Common myeloid progenitor, CD34-positive (primary cell): ENCODE data around the gene NAT10.

Source experiments
- CTCF ChIA-PET: fragments of 350-600 bp; sonication (Branson Sonifier 250); formaldehyde crosslinking; loops from one replicate; lab custom pipeline; 2021; ENCODE audit warnings: antibody characterized with exemption; lab: Charles Lee
- POLR2A ChIA-PET: fragments of 350-600 bp; sonication (Branson Sonifier 250); formaldehyde crosslinking; loops from one replicate; lab custom pipeline; 2021; ENCODE audit warnings: antibody characterized with exemption; lab: Charles Lee
- DNase-seq, 3 donors: peaks; one replicate each; pipeline versions ENCODE4 v3.0.0 to v3.0.0-alpha.2; 2013
- H3K27ac ChIP-seq, 2 experiments: 1 replicate in 1 of 2; 2 replicates in 1 of 2; pipeline ENCODE4 v1.7.0; 2013; ENCODE audit warnings: inconsistent platforms in 2 of 2, low read length in 2 of 2, mild to moderate bottlenecking in 2 of 2, low read depth in 1 of 2, moderate library complexity in 1 of 2; ENCODE audit not compliant: severe bottlenecking in 2 of 2, insufficient read depth in 1 of 2, poor library complexity in 1 of 2
- H3K27me3 ChIP-seq, 5 experiments: replicated peaks in 2 of 5; 1 replicate in 3 of 5; 2 replicates in 2 of 5; pipeline versions ENCODE4 v1.6.1 to v1.7.0; 2013; ENCODE audit warnings: low read length in 4 of 5, mild to moderate bottlenecking in 2 of 5, moderate library complexity in 2 of 5, inconsistent platforms in 1 of 5; ENCODE audit not compliant: insufficient read depth in 5 of 5, control insufficient read depth in 4 of 5
- H3K36me3 ChIP-seq, 4 experiments: 1 replicate in 2 of 4; 2 replicates in 2 of 4; pipeline versions ENCODE4 v1.6.1 to v1.7.0; 2013; ENCODE audit warnings: low read length in 3 of 4, control low read depth in 1 of 4, mild to moderate bottlenecking in 1 of 4; ENCODE audit not compliant: control insufficient read depth in 4 of 4, insufficient read depth in 4 of 4
- H3K4me1 ChIP-seq, 4 experiments: 1 replicate in 3 of 4; 2 replicates in 1 of 4; pipeline versions ENCODE4 v1.6.1 to v1.7.1; 2013; ENCODE audit warnings: low read length in 3 of 4, mild to moderate bottlenecking in 3 of 4, control low read depth in 1 of 4, inconsistent platforms in 1 of 4, moderate library complexity in 1 of 4; ENCODE audit not compliant: control insufficient read depth in 4 of 4, insufficient read depth in 4 of 4; ENCODE audit errors: control extremely low read depth in 1 of 4
- H3K4me3 ChIP-seq, 7 experiments: 1 replicate in 4 of 7; 2 replicates in 3 of 7; pipeline versions ENCODE4 v1.5.1 to v1.7.0; 2013; ENCODE audit warnings: mild to moderate bottlenecking in 7 of 7, low read length in 6 of 7, moderate library complexity in 6 of 7, inconsistent platforms in 2 of 7, low read depth in 2 of 7, control low read depth in 1 of 7; ENCODE audit not compliant: insufficient read depth in 4 of 7, control insufficient read depth in 1 of 7; ENCODE audit errors: extremely low read depth in 1 of 7
- H3K9me3 ChIP-seq, 5 experiments: 1 replicate in 4 of 5; 2 replicates in 1 of 5; pipeline versions ENCODE4 v1.6.1 to v1.7.1; 2013; ENCODE audit warnings: low read length in 4 of 5, mild to moderate bottlenecking in 2 of 5, inconsistent platforms in 1 of 5, low read depth in 1 of 5, moderate library complexity in 1 of 5; ENCODE audit not compliant: control insufficient read depth in 4 of 5, insufficient read depth in 2 of 5; ENCODE audit errors: control extremely low read depth in 1 of 5
- WGBS: methylation state at CpG from one replicate; pipeline ENCODE4 v1.1.5; 2013; ENCODE audit not compliant: insufficient coverage; 5-methylcytosine and 5-hydroxymethylcytosine counted together

NAT10 gene

DNA sequence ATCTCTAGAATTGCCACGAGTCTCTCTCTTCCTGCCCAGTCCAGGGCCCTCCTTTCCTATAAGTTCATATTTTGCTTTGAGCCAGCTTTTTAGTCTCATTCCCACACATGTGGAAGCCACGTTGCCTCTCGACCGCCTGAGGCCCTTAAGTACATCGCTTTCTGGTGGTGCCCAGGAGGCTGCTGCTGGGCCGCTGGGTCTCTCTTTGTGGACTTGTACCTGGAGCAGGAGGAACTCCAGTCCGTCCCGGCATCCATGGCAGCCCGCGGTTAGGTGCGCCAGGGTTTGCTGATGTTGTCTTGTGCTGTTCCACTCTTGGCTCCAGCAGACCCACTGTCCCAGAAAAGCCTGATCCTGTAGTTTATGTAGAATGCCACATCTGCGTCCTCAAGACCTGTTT, 41.0 kb downstream of the NAT10 start:
- H3K36me3 ChIP-seq = peaks cover 29 to 95% (median 73%) of the 10 kb centered on the region in 4 experiments
- WGBS = 98% methylated on average over 8 of the region's 12 CpGs

GRCh38 chr11:34146866-34147265, 41.4 kb downstream of the NAT10 start:
- H3K4me1 ChIP-seq = peaks cover 0 to 5% (median 0%) of the 10 kb centered on the region in 4 experiments
- peaks cover 29 to 95% (median 69%) of the 10 kb centered on the region in 4 experiments for H3K36me3 ChIP-seq
- no peak overlapping the region for H3K4me3 ChIP-seq
- no peaks in the 10 kb centered on the region for H3K9me3 ChIP-seq
- CTCF ChIA-PET = interaction anchor here (1.3 kb wide), 1 partner anchor 23 kb away, joined by 3 read pairs; no protein-coding TSS in a partner anchor
- POLR2A ChIA-PET = no interaction called here
- H3K27me3 ChIP-seq = no peaks in the 10 kb centered on the region
- 100% methylated on average over 4 of the region's 5 CpGs for WGBS
- DNase-seq = no peak
- no peak overlapping the region for H3K27ac ChIP-seq

More for the DNA sequence above, 41.0 kb downstream of the NAT10 start:
- POLR2A ChIA-PET = no interaction called here
- Histone ChIP-seq H3K9me3 (no peaks in the 10 kb centered on the region), H3K4me1 (peaks cover 0 to 5% (median 0%) of the 10 kb centered on the region in 4 experiments), H3K4me3 (no peak overlapping the region), H3K27me3 (no peaks in the 10 kb centered on the region), H3K27ac (no peak overlapping the region)
- CTCF ChIA-PET = no interaction called here
- DNase-seq = no peak

GRCh38 chr11:34147581-34147980, 42.2 kb downstream of the NAT10 start:
- no peak for DNase-seq
- CTCF ChIA-PET = interaction anchor here (0.6 to 1.3 kb wide), 3 partner anchors 22 to 345 kb away, joined by 3 read pairs; no protein-coding TSS in a partner anchor
- POLR2A ChIA-PET = no interaction called here
- H3K27ac ChIP-seq = peak overlapping the region in 1 of 2 experiments; percentile 20
- peaks cover 0 to 6% (median 0%) of the 10 kb centered on the region in 4 experiments for H3K4me1 ChIP-seq
- no peaks in the 10 kb centered on the region for H3K27me3 ChIP-seq
- WGBS = 98% methylated on average over 7 of the region's 8 CpGs
- H3K4me3 ChIP-seq = no peak overlapping the region
- H3K36me3 ChIP-seq = peaks cover 24 to 95% (median 63%) of the 10 kb centered on the region in 4 experiments
- no peaks in the 10 kb centered on the region for H3K9me3 ChIP-seq

DNA sequence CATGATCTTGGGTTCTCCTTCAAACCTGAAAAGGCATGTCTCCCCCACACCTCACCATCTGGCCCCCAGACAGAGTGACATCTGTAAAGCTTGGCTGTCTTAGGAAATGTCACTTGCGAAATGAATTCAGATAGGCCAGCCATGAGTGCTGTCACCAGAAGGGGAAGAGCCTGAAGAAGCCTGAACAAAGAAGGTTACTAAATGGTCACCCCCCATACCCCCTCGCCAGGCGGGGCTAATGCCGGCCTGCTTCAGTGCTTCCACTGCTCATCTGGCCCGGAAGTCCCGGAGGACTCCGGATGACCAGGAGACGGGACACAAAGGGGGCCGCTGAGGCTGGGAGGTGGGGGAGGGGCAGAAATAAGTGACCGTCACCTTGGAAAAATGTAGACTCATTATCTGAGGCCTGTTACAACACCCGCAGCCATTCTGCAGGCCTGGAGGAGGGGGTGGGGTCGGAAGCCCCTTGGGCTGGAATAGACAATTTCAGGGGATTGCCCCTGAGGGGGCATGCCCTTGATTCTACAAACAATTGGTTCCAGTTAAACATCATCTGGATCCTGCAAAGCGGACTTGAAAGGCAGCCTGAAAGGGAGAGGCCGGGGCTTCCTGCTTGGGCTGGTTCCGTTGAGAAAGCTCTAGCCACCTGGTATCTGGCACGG, 43.2 kb downstream of the NAT10 start:
- H3K9me3 ChIP-seq = no peaks in the 10 kb centered on the region
- no peak for DNase-seq
- no peaks in the 10 kb centered on the region for H3K27me3 ChIP-seq
- POLR2A ChIA-PET = no interaction called here
- WGBS = 99% methylated on average over 12 of the region's 16 CpGs
- H3K4me3 ChIP-seq = no peak overlapping the region
- H3K36me3 ChIP-seq = peaks cover 17 to 89% (median 55%) of the 10 kb centered on the region in 4 experiments
- peaks cover 0 to 16% (median 8%) of the 10 kb centered on the region in 4 experiments for H3K4me1 ChIP-seq
- CTCF ChIA-PET = interaction anchor here (0.6 to 1.7 kb wide), 5 partner anchors 213 to 344 kb away, joined by 3 to 4 read pairs (median 3); no protein-coding TSS in a partner anchor
- H3K27ac ChIP-seq = no peak overlapping the region

GRCh38 chr11:34149274-34149673, 43.8 kb downstream of the NAT10 start:
- H3K4me3 ChIP-seq = no peak overlapping the region
- WGBS = 100% methylated on average over 5 of the region's 7 CpGs
- no peaks in the 10 kb centered on the region for H3K9me3 ChIP-seq
- CTCF ChIA-PET = interaction anchor here (0.6 to 1.7 kb wide), 8 partner anchors 25 to 344 kb away, joined by 3 to 7 read pairs (median 3); no protein-coding TSS in a partner anchor
- H3K36me3 ChIP-seq = peaks cover 15 to 85% (median 52%) of the 10 kb centered on the region in 4 experiments
- POLR2A ChIA-PET = no interaction called here
- peaks cover 0 to 22% (median 13%) of the 10 kb centered on the region in 4 experiments for H3K4me1 ChIP-seq
- H3K27ac ChIP-seq = no peak overlapping the region
- no peak for DNase-seq
- H3K27me3 ChIP-seq = no peaks in the 10 kb centered on the region

GRCh38 chr11:34149786-34150185, 44.4 kb downstream of the NAT10 start:
- ChIA-PET CTCF (interaction anchor here (0.7 to 1.8 kb wide), 14 partner anchors 20 to 364 kb away, joined by 3 to 7 read pairs (median 3); partner anchors contain the start of genes ABTB2 and ELF5), POLR2A (no interaction called here)
- H3K27ac ChIP-seq = no peak overlapping the region
- peaks cover 15 to 81% (median 47%) of the 10 kb centered on the region in 4 experiments for H3K36me3 ChIP-seq
- peak; percentile 25 to 30 (median 29) for DNase-seq
- no peaks in the 10 kb centered on the region for H3K9me3 ChIP-seq
- no peak overlapping the region for H3K4me3 ChIP-seq
- 96% methylated on average over 10 of the region's 13 CpGs for WGBS
- H3K4me1 ChIP-seq = peaks cover 2 to 28% (median 18%) of the 10 kb centered on the region in 4 experiments
- H3K27me3 ChIP-seq = no peaks in the 10 kb centered on the region
